Suppressor macrophage treated with lipopolysaccharide for 1 hour (primary cell): Measurements from ENCODE around the gene GNAT1.
"Not testable (repeated sequence)": the region's sequence is repeated elsewhere in the genome, so short reads cannot be mapped to it uniquely, and the experiment has no call there.

Source experiments
- DNase-seq, 3 donors: peaks; one replicate each; pipeline ENCODE4 v3.0.0-alpha.2; 2020 to 2022

Gene GNAT1

DNA sequence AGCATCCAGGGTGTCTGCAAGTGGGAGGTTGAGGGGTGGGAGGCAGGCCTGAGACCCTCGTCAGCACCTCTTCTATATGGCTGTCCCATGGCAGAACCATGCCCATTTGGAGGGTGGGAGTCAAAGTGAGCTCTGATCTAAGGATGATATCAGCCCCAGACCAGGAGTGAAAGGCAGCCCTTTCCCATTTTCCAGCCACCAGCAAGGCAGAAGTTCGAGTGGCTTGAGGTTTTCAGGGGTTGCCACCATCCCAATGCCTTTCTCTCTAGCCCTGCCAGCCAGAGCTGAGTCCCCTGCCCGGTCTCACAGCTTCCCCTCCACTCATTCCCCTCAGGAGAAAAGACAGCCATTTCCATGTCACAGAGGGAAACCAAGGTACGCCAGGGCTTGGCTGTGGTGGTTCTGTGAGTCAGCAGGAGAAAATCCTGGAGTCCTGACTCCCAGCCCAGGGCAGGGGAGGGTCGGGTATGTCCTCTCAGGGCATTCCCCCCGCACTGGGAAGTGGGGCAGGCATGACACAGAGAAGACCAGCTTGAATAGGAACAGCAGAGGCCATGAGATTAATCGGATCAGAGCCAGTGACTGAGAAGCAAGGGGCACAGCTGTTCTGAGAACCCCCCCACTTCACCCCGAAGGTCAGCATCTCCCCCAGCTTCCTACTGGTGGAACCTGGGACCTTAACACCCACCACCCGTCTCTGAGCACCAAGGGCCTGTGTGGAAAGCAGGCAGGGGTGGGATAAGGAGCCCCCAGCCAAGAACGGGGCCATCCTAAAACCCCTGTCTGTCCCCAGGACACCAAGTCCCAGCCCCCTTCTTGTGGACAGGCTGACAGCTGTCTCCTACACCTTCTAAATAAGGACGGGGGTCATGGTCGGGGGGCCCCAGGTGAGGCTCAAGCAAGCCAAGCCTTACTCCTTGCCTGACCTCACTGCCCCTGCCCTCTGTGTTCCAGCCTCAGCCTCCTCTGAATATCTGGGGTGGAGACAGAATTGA is 12.7 kb downstream of the GNAT1 start:
- DNase-seq, result no peak

DNA sequence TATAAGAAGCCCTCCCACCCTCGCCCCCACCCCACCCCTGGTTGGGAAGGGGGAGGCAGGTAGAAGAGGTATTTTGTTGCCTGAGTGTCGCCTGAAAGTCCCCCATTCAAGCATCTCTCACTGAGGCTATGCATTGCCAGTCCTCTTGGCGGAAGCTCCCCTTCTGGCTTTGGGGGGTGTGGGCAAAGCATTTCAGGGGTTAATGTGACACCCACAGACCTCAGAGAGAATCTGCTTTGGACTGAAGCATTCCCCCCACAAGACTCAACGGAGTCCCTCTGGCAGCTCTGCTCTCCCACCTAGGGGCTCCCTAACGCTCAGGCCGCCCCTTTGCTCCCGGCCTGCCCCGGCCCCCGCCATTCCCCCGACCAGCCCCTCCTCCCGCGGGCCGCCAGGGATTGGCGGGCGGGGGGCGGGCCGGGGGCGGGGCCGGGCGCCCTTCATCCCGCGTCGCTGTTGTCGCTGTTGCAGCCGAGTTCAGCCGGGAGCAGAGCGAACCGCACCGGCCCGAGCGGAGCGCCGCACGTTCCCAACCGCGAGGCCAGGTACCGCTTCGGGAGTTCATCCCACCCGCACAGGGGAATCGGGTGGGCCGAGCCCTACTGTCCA is 13.5 kb downstream of the GNAT1 start, which contains the start of gene SLC38A3:
Gene SLC38A3 (plus strand): TSS at position 468 of the 609 bp plus-strand sequence. CDS start 8,929 bp downstream, outside the sequence.
- DNase-seq, result no peak

DNA sequence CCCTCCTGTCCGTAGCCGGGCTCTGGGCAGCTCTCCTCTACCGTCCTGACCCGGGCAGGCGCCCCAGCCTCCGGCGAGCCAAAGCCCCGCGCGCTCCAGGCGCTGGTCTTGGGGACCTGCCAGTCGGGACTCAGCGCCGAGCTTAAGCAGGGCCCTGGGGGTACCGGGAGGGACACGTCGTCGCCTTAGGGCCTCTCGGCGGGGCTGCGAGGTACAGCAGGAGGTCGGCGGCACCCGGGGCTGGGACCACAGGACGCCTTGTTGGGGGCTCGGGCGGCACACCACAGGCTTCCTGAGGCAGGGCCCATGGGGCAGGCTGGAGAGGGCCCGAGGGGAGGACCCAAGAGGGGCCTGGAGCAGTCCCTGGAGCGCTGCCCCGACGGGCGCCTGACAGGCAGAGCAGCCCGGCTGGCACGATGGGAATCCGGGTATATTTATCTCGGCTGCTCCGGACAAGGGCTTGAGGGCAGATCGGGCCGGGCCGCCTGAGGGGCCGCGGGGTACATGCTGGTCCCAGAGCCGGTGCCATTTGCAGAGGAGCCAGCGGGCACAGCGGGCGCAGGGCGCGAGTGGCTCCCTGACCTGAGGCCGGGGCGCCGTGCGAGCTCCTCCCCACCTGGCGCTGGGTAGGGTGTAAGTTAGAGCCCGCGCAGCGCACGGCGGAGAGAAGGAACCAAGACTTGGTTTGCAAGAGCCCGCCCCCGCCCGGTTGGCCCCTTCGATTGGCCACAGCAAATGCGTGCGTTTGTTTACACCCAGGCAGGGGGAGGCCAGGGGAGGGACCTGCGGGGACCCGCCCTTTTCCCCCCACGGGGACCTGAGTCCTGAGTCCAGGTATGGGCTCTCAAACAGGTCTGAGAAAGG is 14.2 kb downstream of the GNAT1 start:
- DNase-seq, result peak in 2 of 3 donors; percentile 25 to 49

DNA sequence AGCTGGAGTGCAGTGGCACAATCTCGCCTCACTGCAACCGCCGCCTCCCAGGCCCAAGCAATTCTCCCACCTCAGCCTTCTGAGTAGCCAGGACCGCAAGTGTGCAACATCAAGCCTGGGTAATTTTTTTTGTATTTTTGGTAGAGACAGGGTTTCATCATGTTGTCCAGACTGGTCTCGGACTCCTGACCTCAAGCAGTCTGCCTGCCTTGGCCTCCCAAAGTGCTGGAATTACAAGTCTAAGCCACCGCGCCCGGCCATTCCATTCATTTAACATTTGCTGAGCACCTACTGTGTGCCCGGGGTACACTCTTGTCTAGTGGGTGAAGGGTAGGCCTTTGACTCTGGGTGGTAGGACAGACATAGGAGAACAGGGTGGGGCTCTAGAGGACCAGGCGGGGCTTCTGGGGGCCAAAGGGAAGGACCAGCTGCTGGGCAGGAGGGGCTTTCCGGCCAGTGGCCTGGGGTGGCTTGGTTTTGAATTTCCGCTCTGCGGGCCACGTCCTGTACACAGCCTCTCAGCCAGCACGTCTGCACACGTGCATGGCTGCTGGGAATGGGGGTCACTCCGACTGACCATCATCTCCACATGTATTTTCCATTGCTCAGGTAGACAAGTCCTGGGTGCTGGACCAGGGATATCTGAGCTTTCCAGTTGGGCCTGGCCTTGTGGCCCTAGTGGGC is 16.1 kb downstream of the GNAT1 start:
- no peak for DNase-seq

DNA sequence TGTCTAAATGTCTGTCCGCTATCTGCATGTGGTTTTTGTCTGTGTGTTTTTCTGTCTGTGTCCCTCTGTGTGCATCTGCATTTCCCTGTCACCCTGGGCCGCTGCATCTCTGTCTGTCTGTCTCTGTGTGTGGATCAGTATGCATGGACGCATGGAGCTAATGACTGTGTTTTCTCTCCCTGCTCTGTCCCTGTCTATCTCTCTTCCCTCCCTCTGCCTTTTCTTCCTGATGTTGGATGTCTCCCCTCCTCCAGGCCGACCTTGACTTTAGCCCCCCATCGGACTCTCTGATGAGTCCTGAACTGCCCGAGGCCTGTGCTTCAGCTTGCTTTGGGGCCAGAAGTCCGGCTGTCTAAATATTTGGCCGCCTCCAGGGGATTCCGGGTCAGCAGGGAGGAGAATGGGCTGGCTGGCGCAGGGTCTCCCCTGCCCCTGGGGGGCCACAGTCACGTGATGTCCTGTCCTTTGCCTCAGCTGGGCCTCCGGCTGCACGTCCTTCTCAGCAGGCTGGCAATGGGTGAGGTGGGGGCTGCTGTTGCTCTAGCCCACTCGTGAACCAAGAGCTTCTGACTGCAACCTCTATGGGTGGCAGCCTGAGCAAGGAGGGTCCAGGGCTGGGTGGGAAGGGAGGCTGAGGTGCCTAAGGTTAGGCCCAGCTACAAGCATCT is 17.4 kb downstream of the GNAT1 start:
- no peak for DNase-seq

DNA sequence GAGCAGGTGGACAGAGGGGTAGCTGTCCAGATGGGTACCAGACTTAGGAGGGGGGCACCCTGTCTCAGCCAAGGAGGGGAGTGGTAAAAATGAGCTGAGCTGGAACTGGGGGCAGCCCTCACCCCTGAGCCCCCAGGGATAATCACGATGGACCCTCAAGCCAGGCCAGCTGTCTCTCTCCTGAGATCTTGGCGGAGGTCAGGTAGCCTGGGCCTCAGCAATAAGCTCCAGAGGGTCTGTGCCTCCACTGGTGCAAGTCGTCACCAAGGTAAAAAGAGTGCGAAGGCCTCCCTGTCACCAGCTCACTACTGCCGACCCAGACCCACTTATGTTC is 18.7 kb downstream of the GNAT1 start:
- DNase-seq, result no peak

DNA sequence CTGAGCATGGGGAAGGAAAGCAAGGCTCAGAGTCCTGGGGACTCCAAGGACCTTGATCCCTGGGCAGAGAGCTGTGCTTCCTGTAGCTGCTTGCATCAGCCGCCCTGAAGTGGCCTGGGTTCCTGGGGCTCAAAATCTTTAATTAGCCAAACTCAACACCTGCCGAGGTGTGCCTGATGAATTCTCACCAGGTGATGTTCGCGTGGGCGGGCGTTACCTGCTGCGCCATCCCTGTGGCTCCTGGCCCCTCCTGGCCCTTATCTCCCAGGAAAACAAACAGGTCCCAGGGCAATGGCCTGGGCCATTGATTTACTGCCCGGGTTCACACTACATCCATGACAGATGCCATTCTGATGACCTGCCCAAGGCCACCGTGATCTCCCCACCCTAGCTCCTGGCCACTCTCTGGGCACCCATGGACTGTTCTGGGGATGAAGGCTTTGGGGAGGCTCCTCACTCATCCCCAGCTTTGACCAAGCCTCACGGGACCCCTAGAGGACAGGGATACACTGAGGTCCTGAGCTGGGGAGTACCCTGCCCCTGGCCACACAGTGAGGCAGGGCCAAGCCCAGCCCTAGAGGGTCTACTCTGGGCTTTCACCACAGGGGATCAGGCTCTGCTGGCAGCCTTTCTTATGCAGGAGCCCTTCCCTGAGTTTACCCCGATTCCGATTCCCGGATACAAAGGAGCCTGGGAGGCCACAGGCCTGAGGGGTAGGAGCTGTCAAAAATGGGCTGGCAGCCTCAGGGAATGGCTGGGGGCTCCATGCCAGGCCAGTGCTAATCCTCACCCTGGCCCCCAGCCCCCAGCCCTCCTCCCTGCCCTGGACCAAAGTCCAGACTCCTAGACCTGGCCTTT is 19.3 kb downstream of the GNAT1 start:
- DNase-seq, result no peak

DNA sequence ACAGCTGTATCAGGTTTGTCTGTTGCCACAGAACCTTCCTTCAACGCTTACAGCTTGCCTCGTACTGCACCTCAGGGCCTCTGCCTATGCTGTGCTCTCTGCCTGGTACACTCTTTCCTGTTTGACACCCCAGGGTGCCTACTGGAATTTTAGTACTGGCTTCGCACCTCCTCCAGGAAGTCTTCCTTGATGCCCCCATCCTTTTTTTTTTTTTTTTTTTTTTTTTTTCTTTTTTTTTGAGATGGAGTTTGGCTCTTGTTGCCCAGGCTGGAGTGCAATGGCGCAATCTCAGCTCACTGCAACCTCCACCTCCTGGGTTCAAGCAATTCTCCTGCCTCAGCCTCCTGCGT is 19.9 kb downstream of the GNAT1 start:
- not testable (repeated sequence) for DNase-seq

DNA sequence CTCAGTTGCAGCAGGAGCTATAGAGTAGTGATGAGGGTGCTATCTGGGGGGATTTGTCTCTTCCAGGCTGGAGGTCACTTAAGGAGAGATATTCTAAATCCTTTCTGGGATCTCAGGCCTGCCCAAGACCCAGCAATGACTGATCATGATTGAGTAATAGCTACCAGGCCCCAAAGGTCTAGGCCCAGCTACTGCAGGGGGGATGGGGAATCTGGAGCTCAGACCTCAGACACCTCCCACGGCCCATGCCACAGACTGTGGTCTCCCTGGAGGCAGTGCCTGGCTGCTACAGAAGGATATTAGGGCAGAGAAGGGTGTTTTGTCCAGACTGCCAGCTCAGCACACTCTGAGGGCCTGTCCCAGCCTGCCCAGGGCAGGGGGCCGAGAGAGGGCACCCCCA is 20.5 kb downstream of the GNAT1 start:
- DNase-seq, result no peak

DNA sequence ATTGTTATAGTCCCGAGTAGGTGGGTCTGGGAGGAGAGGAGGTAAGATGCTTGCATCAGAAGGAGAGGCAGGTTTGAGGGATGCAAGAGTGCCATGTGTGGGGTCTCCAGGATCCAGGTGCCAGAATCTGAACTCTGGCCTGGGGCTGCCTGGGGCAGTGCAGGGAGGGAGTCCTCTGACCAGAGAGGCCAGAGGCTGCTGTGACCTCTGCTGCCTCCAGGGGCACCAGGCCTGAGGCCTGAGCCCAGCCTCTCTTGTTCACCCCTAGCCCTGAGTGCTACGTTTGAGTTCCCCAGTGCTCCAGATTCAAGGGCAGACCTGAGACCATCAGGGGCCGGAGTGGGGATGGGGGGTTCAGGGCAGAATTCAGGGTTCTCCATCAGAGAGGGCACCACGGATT is 21.1 kb downstream of the GNAT1 start:
- DNase-seq, result no peak

DNA sequence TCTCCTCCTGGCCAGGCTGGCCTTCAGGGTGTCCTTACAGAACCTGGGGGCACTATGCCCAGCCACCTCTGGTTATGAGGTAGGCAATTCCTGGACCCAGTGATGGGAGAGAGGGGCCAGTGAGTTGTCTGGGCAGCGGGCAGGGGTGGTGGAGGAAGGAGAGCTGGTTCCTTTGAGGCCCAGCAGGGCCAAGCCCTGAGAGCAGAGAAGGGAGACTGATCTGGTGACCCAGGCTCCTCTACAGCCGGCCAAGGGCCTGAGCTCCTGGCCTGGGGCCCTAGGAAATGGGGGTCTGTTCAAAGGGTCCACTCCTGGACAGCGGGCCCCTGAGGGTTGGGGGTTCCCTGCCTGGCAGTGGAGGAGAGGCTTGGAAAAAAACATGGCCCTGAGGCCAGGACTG is 21.6 kb downstream of the GNAT1 start:
- DNase-seq, result no peak

DNA sequence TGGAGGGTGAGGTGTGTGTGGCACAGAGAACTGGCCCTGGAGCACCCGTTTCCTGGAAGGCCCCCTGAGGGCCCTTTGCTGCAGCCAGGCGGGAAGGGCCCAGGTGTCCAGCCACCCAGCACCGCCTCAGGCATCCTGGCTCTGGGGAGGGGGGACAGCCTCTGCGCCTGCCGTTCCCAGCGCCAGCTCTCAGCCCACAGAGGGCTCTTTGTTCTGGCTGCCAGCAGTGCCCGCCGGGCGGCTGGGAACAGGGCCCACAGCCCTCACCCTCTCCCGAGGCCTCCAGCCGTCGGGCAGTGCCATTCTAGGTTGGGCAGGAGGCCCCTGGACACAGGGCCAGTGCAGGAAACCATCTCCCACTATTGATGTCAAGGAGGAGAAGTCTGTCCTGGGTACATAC is 22.0 kb downstream of the GNAT1 start:
- DNase-seq, result no peak

DNA sequence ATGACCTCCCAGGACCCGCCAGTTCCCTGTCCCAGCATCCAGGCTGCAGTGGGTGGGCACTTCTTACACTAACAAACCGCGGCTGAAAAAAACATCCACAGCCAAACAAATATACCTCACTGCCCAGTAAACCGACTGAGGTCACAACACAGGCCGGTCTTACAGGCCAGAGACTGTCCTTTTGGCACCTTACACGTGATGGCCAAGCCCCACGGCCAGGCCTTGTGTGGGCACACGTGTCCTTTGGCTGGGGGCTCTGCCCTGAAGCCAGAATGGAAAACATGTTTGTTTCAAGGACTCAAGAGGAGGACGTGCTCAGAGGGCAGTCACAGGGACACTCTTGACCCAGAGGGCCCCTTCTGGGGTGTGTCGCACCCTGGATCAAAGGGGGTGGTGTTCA is 23.4 kb downstream of the GNAT1 start:
- DNase-seq, result no peak

DNA sequence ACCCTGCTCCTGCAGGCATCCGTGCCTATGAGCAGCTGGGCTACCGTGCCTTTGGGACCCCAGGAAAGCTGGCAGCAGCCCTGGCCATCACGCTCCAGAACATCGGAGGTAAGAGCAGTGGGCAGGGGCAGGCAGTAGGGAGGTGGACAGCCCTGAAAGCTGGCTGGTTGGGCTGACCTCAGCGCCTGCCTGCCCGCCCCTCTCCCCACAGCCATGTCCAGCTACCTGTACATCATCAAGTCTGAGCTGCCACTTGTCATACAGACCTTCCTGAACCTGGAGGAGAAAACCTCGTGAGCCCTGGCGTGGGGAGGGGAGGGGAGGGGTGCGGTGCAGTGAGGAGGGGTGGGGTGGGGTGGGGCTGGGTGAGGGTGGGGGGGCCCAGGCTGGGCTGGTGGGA is 24.1 kb downstream of the GNAT1 start:
- DNase-seq, result no peak

DNA sequence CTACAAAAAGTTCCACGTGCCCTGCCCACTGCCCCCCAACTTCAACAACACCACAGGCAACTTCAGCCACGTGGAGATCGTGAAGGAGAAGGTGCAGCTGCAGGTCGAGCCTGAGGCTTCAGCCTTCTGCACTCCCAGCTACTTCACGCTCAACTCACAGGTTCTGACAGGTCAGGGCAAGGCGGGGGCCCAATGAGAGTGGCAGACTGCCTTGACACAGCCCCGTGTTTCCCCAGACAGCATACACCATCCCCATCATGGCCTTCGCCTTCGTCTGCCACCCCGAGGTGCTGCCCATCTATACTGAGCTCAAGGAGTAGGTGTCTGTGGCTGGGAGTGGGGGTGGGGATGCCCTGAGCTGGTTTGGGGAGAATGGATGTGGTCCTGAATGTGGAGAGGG is 26.3 kb downstream of the GNAT1 start:
- no peak for DNase-seq

DNA sequence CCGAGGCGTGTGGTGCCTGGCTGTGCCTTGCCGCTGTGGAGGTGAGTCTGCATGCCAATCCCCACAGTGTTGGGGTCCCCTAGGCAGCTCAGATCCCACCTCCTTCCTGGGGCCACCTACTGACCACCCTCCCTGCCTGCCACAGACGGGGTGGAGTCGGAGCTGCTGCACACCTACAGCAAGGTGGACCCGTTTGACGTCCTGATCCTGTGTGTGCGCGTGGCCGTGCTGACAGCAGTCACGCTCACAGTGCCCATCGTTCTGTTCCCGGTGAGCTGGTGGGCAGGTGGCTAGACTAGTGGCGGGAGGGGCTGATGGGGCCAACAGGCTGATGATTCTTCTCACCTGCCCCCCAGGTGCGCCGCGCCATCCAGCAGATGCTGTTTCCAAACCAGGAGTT is 27.0 kb downstream of the GNAT1 start:
- DNase-seq, result no peak

DNA sequence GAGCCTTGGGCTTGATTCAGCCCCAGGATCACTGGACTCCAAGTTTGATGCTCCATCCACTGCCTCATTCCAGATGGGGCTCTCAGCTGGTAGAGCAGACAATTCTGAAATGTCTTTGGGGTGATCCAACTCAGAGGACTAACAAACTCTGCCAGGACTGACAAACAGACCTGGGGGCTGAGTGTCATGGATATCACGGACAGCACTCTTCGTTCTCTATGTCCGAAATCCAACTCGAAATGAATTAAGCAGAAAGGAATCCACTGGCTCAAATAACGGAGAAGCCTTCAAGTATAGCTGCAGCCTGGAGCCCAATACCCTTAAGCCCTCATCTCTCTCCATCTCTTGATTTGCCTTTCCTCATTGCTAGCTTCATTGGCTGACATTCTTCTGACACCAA is 27.9 kb downstream of the GNAT1 start:
- no peak for DNase-seq

DNA sequence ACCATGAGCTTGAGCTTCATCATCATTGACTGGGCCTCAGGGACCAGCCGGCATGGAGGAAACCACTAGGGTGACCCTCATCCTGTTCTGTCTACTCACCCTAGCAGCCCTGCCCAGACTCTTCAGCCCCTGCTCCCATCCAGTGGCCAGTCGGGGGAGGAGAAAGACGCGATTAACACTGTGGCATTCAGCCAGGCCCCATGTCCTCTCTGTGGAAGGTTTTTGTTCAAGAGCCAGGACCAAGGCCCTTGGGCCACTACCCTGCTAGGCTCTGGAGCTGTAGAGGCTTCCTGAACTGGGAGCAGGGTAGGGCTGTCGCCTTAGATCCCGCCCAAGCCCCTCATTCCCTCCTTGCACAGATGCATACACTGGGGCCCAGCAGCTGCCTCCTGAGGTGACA is 28.7 kb downstream of the GNAT1 start:
- no peak for DNase-seq

DNA sequence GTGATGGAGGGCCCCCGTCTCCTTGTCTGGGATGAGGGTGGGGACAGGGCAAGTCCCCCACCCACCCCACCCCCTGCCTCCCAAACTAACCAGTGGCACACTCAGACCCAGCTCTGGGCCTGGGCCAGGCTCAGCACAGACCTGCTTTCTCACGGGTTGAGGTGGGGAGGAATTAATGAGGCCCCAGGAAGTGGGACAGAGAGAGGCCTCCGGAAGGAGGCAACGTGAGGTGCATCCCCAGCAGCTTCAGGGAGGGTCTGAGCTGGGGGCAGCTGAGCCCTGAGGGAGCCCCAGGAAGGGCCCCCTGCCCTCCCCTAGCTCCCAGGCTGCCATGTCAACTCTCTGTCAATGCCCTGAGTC is 29.6 kb downstream of the GNAT1 start:
- no peak for DNase-seq

DNA sequence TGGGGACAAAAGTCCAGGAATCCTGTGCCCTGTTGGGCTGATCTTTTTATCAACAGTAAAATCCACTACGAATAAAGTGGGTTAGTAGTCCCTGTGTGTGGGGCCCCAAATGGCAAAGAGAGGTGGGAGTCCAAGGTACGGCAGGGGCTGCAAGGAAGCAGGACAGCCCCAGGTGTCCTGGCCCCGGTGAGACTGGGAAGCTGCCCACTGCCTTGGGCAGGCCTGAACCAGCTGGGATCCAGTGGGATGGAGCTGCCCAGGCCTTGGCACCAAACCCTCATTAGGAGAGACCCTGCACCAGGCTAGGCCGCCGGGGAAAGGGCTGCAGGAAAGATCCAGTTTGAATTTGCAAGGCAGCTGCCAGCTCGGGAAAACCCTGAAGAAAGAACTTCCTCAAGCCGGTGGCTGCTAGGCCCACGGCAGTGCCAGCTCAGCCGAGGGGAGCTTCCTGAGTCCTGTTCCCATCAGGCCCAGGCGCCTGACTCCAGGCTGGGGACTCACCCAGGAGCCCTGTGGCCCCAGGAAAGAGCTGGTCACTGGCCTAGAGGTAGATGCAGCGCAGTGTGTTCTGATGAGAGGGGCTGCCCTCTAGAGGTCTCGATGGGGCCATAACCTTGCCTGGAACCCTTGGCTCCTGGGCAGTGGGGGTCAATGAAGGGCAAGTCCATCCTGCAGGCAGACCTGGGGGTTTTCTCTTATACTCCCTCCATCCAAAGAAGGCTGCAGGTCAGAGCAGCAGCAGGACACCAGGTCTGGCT is 30.2 kb downstream of the GNAT1 start:
- peak; percentile 88 for DNase-seq

DNA sequence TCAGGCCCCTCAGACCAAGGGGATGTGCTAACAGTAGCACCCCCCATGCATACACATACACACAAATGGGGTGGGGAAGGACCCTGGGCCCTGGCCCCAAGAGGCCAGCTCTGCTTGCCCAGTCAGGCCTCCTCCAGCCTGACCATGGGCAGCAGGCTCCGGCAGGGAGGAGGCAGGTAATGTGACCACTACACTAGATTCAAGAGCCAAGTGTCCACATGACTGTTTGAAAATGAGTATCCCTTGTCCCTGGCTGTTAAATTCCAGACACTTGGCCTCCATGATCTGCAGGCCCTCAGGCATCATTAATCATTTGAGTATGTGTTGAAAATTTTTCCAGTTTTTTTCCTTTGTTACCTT is 30.7 kb downstream of the GNAT1 start:
- DNase-seq, result no peak
